HepG2 (cell line): ENCODE results near the gene TBKBP1. TPM values are rescaled to one million over a fixed set of nuclear protein-coding genes. Genes with fewer than 3 reads are reported as not detected.

ENCODE experiments used
- FOSL2 ChIP-seq: sonication (generic); formaldehyde crosslinking; IDR thresholded peaks from 2 replicates; pipeline ENCODE4 v1.4.0; 2020; ENCODE audit warnings: missing genetic modification reagents
- PHF21A ChIP-seq: sonication (generic); formaldehyde crosslinking; IDR thresholded peaks from 2 replicates; pipeline ENCODE4 v1.5.0; 2020; ENCODE audit warnings: mild to moderate bottlenecking, missing genetic modification reagents
- TBX2 ChIP-seq: sonication (generic); formaldehyde crosslinking; IDR thresholded peaks from 2 replicates; pipeline ENCODE4 v1.5.0; 2020; ENCODE audit warnings: missing genetic modification reagents, mild to moderate bottlenecking, borderline replicate concordance
- ZBTB40 ChIP-seq, 2 experiments: fragments of 450-650 bp in 1 of 2; sonication (generic) in 1 of 2; formaldehyde crosslinking in 1 of 2; IDR thresholded peaks; 2 replicates each; pipeline versions ENCODE4 v1.6.1 to v1.8.0; 2016 to 2022; ENCODE audit warnings: antibody characterized with exemption in 1 of 2, mild to moderate bottlenecking in 1 of 2, missing genetic modification reagents in 1 of 2
- ZFX ChIP-seq: sonication (generic); formaldehyde crosslinking; IDR thresholded peaks from 2 replicates; pipeline ENCODE4 v1.4.0; 2020; ENCODE audit warnings: mild to moderate bottlenecking, low read depth, missing genetic modification reagents, moderate library complexity
- ZNF317 ChIP-seq: sonication (generic); formaldehyde crosslinking; IDR thresholded peaks from 2 replicates; pipeline ENCODE4 v1.5.0; 2020; ENCODE audit warnings: mild to moderate bottlenecking, missing genetic modification reagents
- ZNF484 ChIP-seq: sonication (generic); formaldehyde crosslinking; IDR thresholded peaks from 2 replicates; pipeline ENCODE4 v1.5.1; 2020; ENCODE audit warnings: mild to moderate bottlenecking, low read depth, missing genetic modification reagents, borderline replicate concordance
- polyA plus RNA-seq, 8 experiments: library from polyadenylated mRNA; depleted of rRNA in 3 of 8; stranded (reverse) in 7 of 8; unstranded in 1 of 8; fragments of >200 nt; fragmentation: Illumina TruSeq in 4 of 8; extraction: Trizol in 4 of 8; gene quantifications; 2 replicates each; pipeline versions ENCODE4 v1.2.1 to v1.2.3, GENCODE V29; 2011 to 2016; ENCODE audit warnings: low read depth in 4 of 8, missing spikeins in 1 of 8, mixed read lengths in 1 of 8; ENCODE audit not compliant: insufficient read depth in 1 of 8
- total RNA-seq, 5 experiments: library from RNA; depleted of rRNA; stranded (reverse); fragments of >200 nt; fragmentation: Illumina TruSeq; extraction: Trizol; gene quantifications; 2 replicates each; pipeline ENCODE4 v1.2.3, GENCODE V29; 2016; ENCODE audit warnings: low read depth in 1 of 5
- TF ChIP-seq, protein P1 (sequence below): sonication (generic); formaldehyde crosslinking; IDR thresholded peaks from 2 replicates; pipeline ENCODE4 v1.5.1; 2020; ENCODE audit warnings: mild to moderate bottlenecking, missing genetic modification reagents
- TF ChIP-seq, protein P2 (sequence below): sonication (generic); formaldehyde crosslinking; IDR thresholded peaks from 2 replicates; pipeline ENCODE4 v1.4.0; 2020; ENCODE audit warnings: missing genetic modification reagents

TBKBP1 gene
- total and polyA plus RNA-seq, 2 of the 13 experiments (the other 11 are each of a cell fraction or from before 2014, with no cell fraction given), result 2.6 to 7.0 TPM

- TF ChIP-seq ZBTB40 (IDR thresholded peaks at IDR 0.05) (no peak), ZBTB40 (CRISPR knock-in tag; IDR thresholded peaks at IDR 0.05) (no peak), PHF21A (CRISPR knock-in tag) (no peak), FOSL2 (CRISPR knock-in tag) (no peak), ZNF317 (CRISPR knock-in tag) (no peak), ZNF484 (CRISPR knock-in tag) (no peak), ZFX (CRISPR knock-in tag) (no peak), TBX2 (CRISPR knock-in tag) (no peak)
- TF ChIP-seq, protein P1, sequence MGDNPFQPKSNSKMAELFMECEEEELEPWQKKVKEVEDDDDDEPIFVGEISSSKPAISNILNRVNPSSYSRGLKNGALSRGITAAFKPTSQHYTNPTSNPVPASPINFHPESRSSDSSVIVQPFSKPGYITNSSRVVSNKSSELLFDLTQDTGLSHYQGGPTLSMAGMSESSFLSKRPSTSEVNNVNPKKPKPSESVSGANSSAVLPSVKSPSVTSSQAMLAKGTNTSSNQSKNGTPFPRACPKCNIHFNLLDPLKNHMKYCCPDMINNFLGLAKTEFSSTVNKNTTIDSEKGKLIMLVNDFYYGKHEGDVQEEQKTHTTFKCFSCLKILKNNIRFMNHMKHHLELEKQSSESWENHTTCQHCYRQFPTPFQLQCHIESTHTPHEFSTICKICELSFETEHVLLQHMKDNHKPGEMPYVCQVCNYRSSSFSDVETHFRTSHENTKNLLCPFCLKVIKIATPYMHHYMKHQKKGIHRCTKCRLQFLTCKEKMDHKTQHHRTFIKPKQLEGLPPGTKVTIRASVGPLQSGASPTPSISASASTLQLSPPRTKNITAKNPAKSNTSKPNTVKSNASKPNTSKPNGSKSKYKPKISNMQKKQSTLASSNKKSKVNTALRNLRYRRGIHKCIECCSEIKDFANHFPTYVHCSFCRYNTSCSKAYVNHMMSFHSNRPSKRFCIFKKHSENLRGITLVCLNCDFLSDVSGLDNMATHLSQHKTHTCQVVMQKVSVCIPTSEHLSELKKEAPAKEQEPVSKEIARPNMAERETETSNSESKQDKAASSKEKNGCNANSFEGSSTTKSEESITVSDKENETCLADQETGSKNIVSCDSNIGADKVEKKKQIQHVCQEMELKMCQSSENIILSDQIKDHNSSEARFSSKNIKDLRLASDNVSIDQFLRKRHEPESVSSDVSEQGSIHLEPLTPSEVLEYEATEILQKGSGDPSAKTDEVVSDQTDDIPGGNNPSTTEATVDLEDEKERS, result no peak
- TF ChIP-seq, protein P2, sequence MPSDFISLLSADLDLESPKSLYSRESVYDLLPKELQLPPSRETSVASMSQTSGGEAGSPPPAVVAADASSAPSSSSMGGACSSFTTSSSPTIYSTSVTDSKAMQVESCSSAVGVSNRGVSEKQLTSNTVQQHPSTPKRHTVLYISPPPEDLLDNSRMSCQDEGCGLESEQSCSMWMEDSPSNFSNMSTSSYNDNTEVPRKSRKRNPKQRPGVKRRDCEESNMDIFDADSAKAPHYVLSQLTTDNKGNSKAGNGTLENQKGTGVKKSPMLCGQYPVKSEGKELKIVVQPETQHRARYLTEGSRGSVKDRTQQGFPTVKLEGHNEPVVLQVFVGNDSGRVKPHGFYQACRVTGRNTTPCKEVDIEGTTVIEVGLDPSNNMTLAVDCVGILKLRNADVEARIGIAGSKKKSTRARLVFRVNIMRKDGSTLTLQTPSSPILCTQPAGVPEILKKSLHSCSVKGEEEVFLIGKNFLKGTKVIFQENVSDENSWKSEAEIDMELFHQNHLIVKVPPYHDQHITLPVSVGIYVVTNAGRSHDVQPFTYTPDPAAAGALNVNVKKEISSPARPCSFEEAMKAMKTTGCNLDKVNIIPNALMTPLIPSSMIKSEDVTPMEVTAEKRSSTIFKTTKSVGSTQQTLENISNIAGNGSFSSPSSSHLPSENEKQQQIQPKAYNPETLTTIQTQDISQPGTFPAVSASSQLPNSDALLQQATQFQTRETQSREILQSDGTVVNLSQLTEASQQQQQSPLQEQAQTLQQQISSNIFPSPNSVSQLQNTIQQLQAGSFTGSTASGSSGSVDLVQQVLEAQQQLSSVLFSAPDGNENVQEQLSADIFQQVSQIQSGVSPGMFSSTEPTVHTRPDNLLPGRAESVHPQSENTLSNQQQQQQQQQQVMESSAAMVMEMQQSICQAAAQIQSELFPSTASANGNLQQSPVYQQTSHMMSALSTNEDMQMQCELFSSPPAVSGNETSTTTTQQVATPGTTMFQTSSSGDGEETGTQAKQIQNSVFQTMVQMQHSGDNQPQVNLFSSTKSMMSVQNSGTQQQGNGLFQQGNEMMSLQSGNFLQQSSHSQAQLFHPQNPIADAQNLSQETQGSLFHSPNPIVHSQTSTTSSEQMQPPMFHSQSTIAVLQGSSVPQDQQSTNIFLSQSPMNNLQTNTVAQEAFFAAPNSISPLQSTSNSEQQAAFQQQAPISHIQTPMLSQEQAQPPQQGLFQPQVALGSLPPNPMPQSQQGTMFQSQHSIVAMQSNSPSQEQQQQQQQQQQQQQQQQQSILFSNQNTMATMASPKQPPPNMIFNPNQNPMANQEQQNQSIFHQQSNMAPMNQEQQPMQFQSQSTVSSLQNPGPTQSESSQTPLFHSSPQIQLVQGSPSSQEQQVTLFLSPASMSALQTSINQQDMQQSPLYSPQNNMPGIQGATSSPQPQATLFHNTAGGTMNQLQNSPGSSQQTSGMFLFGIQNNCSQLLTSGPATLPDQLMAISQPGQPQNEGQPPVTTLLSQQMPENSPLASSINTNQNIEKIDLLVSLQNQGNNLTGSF (CRISPR knock-in tag), result no peak
Measured at GRCh38 chr17:47742319-47743181, 48.6 kb downstream of the TBKBP1 start (continued).
